Activated T-cell treated with anti-CD3 and anti-CD28 coated beads, Interleukin-2, amount 50 U/mL, for 72 hours (primary cell): ENCODE measurements around the gene LRRC18. TPM values are rescaled to one million over a fixed set of nuclear protein-coding genes. Genes with fewer than 3 reads are reported as not detected.

Source experiments
- ATAC-seq, 2 donors: fragments of 150-1000 bp; cut with Tn5 transposase; replicated peaks in 1 of 2; 2 replicates each; pipeline ENCODE4 v1.10.0; 2021; ENCODE audit warnings: moderate library complexity in 2 of 2, mild to moderate bottlenecking in 1 of 2
- DNase-seq, 2 donors: peaks; one replicate each; pipeline ENCODE4 v3.0.0; 2021 to 2022; ENCODE audit warnings: mixed read lengths in 1 of 2
- H3K27ac Mint-ChIP-seq: one replicate; pipeline ENCODE4 v1.8.0; 2022; ENCODE audit warnings: mild to moderate bottlenecking, moderate library complexity, mixed read lengths
- H3K27me3 Mint-ChIP-seq: one replicate; pipeline ENCODE4 v1.8.0; 2022; ENCODE audit warnings: low read depth, mixed read lengths
- H3K36me3 Mint-ChIP-seq, 2 donors: one replicate each; pipeline ENCODE4 v1.8.0; 2022; ENCODE audit warnings: mixed read lengths in 2 of 2, mild to moderate bottlenecking in 1 of 2; ENCODE audit not compliant: insufficient read depth in 2 of 2
- H3K4me1 Mint-ChIP-seq: one replicate; pipeline ENCODE4 v1.8.0; 2022; ENCODE audit warnings: low read depth, mixed read lengths
- H3K4me3 Mint-ChIP-seq, 2 donors: one replicate each; pipeline ENCODE4 v1.8.0; 2022; ENCODE audit warnings: mild to moderate bottlenecking in 2 of 2, mixed read lengths in 2 of 2, moderate library complexity in 2 of 2
- H3K9me3 Mint-ChIP-seq, 2 donors: one replicate each; pipeline ENCODE4 v1.8.0; 2022; ENCODE audit warnings: mixed read lengths in 2 of 2
- total RNA-seq, 2 donors: library from RNA; stranded (reverse); gene quantifications; one replicate each; pipeline ENCODE4 v1.2.3, GENCODE V29; 2022

Gene LRRC18
- total RNA-seq, 2 donors from 2014 or later = not detected

GRCh38 chr10:48896756-48897440 is 42.7 kb downstream of the LRRC18 start:
- DNase-seq (no peak), ATAC-seq (no peak)
- no peak overlapping the region for H3K4me3 Mint-ChIP-seq
- H3K9me3 Mint-ChIP-seq = no peaks in the 10 kb centered on the region
- H3K4me1 Mint-ChIP-seq = no peaks in the 10 kb centered on the region
- H3K27me3 Mint-ChIP-seq = no peaks in the 10 kb centered on the region
- H3K27ac Mint-ChIP-seq = no peak overlapping the region
- H3K36me3 Mint-ChIP-seq = no peaks in the 10 kb centered on the region

GRCh38 chr10:48895803-48896195 is 43.8 kb downstream of the LRRC18 start:
- H3K9me3 Mint-ChIP-seq = no peaks in the 10 kb centered on the region
- no peaks in the 10 kb centered on the region for H3K36me3 Mint-ChIP-seq
- no peak for ATAC-seq
- no peak overlapping the region for H3K27ac Mint-ChIP-seq
- no peak overlapping the region for H3K4me3 Mint-ChIP-seq
- no peak for DNase-seq
- H3K27me3 Mint-ChIP-seq = no peaks in the 10 kb centered on the region
- no peaks in the 10 kb centered on the region for H3K4me1 Mint-ChIP-seq

GRCh38 chr10:48894911-48895802 is 44.5 kb downstream of the LRRC18 start:
- ATAC-seq (no peak), DNase-seq (no peak)
- H3K27ac Mint-ChIP-seq = no peak overlapping the region
- no peaks in the 10 kb centered on the region for H3K9me3 Mint-ChIP-seq
- no peaks in the 10 kb centered on the region for H3K27me3 Mint-ChIP-seq
- no peak overlapping the region for H3K4me3 Mint-ChIP-seq
- no peaks in the 10 kb centered on the region for H3K4me1 Mint-ChIP-seq
- no peaks in the 10 kb centered on the region for H3K36me3 Mint-ChIP-seq

- Mint-ChIP-seq H3K4me1 (no peaks in the 10 kb centered on the region), H3K9me3 (no peaks in the 10 kb centered on the region), H3K27ac (no peak overlapping the region), H3K36me3 (no peaks in the 10 kb centered on the region), H3K4me3 (no peak overlapping the region), H3K27me3 (no peaks in the 10 kb centered on the region)
- no peak for DNase-seq
- ATAC-seq = no peak
Observed at GRCh38 chr10:48890888-48891850, 48.5 kb downstream of the LRRC18 start.

GRCh38 chr10:48887982-48888381 is 51.7 kb downstream of the LRRC18 start:
- H3K27ac Mint-ChIP-seq = no peak overlapping the region
- no peaks in the 10 kb centered on the region for H3K4me1 Mint-ChIP-seq
- H3K4me3 Mint-ChIP-seq = no peak overlapping the region
- no peaks in the 10 kb centered on the region for H3K9me3 Mint-ChIP-seq
- H3K36me3 Mint-ChIP-seq = no peaks in the 10 kb centered on the region
- DNase-seq (no peak), ATAC-seq (no peak)
- H3K27me3 Mint-ChIP-seq = no peaks in the 10 kb centered on the region

- DNase-seq (peak in 1 of 2 donors; percentile 2), ATAC-seq (no peak)
- Mint-ChIP-seq H3K9me3 (no peaks in the 10 kb centered on the region), H3K27ac (no peak overlapping the region), H3K36me3 (no peaks in the 10 kb centered on the region), H3K4me1 (no peaks in the 10 kb centered on the region), H3K27me3 (no peaks in the 10 kb centered on the region), H3K4me3 (no peak overlapping the region)
Observed at GRCh38 chr10:48885376-48885775, 54.3 kb downstream of the LRRC18 start.

GRCh38 chr10:48884179-48885045 is 55.2 kb downstream of the LRRC18 start:
- Mint-ChIP-seq H3K9me3 (no peaks in the 10 kb centered on the region), H3K4me3 (no peak overlapping the region), H3K27ac (no peak overlapping the region), H3K36me3 (no peaks in the 10 kb centered on the region), H3K27me3 (no peaks in the 10 kb centered on the region), H3K4me1 (no peaks in the 10 kb centered on the region)
- no peak for ATAC-seq
- DNase-seq = no peak

- no peaks in the 10 kb centered on the region for H3K36me3 Mint-ChIP-seq
- ATAC-seq = no peak
- DNase-seq = no peak
Observed at GRCh38 chr10:48883701-48884100, 55.9 kb downstream of the LRRC18 start.

GRCh38 chr10:48882881-48883280 is 56.8 kb downstream of the LRRC18 start:
- no peak for ATAC-seq
- Mint-ChIP-seq H3K27me3 (no peaks in the 10 kb centered on the region), H3K4me1 (no peaks in the 10 kb centered on the region), H3K27ac (no peak overlapping the region), H3K36me3 (no peaks in the 10 kb centered on the region), H3K4me3 (no peak overlapping the region), H3K9me3 (no peaks in the 10 kb centered on the region)
- no peak for DNase-seq

More at GRCh38 chr10:48883701-48884100, 55.9 kb downstream of the LRRC18 start:
- Mint-ChIP-seq H3K4me3 (no peak overlapping the region), H3K27ac (no peak overlapping the region), H3K9me3 (no peaks in the 10 kb centered on the region), H3K27me3 (no peaks in the 10 kb centered on the region), H3K4me1 (no peaks in the 10 kb centered on the region)

- H3K4me1 Mint-ChIP-seq = no peaks in the 10 kb centered on the region
- no peak overlapping the region for H3K27ac Mint-ChIP-seq
- no peaks in the 10 kb centered on the region for H3K27me3 Mint-ChIP-seq
- H3K36me3 Mint-ChIP-seq = no peaks in the 10 kb centered on the region
- ATAC-seq = no peak
- DNase-seq = no peak
- H3K9me3 Mint-ChIP-seq = no peaks in the 10 kb centered on the region
- H3K4me3 Mint-ChIP-seq = no peak overlapping the region
Observed at GRCh38 chr10:48881937-48882336, 57.7 kb downstream of the LRRC18 start.

- DNase-seq (no peak), ATAC-seq (no peak)
- Mint-ChIP-seq H3K4me3 (no peak overlapping the region), H3K9me3 (no peaks in the 10 kb centered on the region), H3K4me1 (no peaks in the 10 kb centered on the region), H3K36me3 (no peaks in the 10 kb centered on the region), H3K27me3 (no peaks in the 10 kb centered on the region), H3K27ac (no peak overlapping the region)
Observed at GRCh38 chr10:48880016-48880705, 59.5 kb downstream of the LRRC18 start.

- Mint-ChIP-seq H3K4me1 (no peaks in the 10 kb centered on the region), H3K9me3 (no peaks in the 10 kb centered on the region), H3K27me3 (no peaks in the 10 kb centered on the region), H3K36me3 (no peaks in the 10 kb centered on the region), H3K27ac (no peak overlapping the region), H3K4me3 (no peak overlapping the region)
- no peak for DNase-seq
- ATAC-seq = no peak
Observed at GRCh38 chr10:48879451-48879850, 60.2 kb downstream of the LRRC18 start.
